Hematopoietic multipotent progenitor cell treated with erythropoietin and hydrocortisone succinate and interleukin-3 and kit ligand, for 8 days (in vitro differentiated cells): ENCODE results near the gene CAPN11.
"Not testable (repeated sequence)": the region's sequence is repeated elsewhere in the genome, so short reads cannot be mapped to it uniquely, and the experiment has no call there.

Source experiments
- DNase-seq: peaks from one replicate; pipeline ENCODE4 v3.0.0-alpha.2; 2015

CAPN11 gene

GRCh38 chr6:44157152-44157521, 1.5 kb upstream of the CAPN11 start:
- no peak for DNase-seq

- DNase-seq = no peak
Observed at GRCh38 chr6:44161997-44162338, 3.3 kb downstream of the CAPN11 start.

DNA sequence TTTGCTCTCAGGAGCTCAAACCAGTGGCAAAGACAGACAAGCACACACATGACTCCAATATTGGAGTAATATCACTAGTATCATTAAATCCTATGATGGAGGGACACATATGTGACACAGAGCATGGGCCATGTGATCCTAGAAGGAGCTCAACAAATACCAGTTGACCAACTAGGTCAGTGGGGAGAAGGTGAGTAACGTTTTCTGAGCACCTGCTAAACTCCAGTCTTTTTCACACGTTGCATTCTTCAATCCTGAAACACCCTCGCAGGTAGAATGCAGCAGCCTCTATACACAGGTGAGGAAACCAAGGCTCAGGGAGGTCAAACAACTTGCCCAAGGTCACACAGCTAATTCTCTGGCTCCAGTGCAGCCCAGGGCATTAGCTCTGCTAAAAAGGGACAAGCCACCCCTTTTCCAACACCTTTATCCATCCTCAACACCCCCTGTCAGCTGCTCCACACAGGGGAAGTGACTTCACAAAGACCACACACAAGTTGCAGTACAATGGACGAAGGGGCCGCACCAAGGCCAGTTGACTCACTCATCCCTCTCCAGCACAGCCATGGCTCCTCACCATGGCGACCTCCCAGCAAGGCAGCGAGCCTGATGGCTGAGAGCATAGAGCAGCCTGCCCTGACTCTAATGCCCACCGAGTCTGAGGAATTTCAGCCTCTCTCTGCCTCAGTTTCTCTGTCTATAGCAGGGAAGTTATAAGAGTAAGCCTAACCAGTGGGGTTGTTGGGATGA, 4.4 kb downstream of the CAPN11 start:
- no peak for DNase-seq

DNA sequence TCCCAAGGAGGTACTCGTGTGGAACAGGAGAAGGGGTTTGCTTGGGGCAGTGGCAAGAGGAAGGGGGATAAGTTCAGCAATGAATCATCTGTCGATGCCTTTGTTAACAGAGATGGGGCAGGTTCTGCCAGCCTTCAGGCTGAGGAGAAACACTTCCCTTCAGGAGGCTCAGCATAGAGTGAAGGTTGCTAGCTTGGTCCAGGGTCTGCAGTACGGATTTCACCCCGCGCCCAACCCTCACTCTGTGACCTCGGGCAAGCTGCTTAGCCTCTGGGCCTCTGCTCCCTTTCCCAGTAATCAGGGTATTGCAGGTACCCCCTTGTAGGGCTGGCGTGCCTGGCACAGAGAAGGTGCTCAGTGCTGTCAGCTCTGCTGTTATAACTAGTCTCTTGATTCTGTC, 7.5 kb downstream of the CAPN11 start:
- no peak for DNase-seq

DNA sequence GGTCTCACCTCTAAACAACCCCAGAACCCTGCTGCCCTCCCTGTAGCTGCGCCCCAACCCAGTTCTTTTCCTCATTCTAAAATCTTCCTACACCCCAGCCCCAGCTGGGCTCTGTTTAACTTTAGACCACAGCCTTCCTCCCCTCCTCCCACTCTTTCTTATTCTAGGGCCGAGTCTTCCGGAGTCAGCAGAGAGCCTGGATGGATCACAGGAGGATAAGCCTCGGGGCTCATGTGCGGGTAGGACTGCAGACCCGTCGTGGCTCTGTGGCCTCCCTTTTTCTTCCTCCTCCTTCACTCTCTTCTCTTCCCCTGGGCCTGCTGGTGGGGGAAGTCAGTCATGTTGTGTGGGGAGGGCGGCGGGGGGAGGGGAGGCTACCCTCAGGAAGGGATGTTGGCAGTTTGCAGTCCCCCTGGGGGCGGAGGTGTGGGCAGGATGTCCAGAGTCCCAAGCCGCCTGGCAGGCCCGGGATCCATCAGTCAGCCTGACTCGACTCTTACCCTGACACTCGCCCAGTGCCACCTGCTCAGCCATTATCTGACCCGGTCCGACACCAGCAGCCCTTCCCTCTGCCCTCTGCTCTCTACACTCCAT, 8.1 kb downstream of the CAPN11 start:
- DNase-seq = no peak

- no peak for DNase-seq
Observed at GRCh38 chr6:44167567-44167966, 8.9 kb downstream of the CAPN11 start.

DNA sequence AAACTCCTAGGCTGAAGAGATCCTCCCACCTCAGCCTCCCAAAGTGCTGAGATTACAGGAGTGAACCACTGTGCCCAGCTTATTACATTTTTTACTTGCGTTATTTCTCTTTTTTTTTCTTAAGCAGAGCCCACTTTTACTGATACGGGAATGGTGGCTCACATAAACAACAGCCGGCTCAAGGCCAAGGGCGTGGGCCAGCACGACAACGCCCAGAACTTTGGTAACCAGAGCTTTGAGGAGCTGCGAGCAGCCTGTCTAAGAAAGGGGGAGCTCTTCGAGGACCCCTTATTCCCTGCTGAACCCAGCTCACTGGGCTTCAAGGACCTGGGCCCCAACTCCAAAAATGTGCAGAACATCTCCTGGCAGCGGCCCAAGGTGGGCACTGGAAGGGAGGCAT, 10.5 kb downstream of the CAPN11 start:
- peak; percentile 25 for DNase-seq

DNA sequence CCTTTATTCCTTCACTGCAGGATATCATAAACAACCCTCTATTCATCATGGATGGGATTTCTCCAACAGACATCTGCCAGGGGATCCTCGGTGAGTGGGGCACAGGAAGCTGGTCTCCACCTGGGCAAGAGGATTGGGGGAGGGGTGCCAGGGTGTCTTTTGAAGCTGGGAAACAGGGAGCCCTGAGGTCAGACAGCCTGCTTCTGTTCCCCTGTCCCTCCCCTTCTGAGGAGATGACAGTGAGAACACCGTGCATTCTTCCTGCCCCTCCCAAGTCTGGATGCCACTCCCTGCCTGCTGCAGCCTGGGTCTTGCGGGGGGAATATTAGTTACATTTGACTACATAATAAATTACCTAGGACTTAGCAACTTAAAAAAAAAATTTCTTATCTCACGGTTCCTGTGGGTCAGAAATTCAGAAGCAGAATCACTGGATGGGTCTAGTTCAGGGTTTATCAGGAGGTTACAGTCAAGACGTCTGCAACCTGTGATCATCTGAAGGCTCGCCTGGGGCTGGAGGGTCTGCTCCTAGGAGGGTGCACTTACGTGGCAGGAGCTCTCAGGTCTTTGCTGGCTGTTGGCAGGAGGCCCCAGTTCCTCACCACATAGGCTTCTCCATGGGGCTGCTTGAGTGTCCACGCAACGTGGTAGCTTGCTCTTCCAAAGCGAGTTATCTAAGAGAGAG, 11.4 kb downstream of the CAPN11 start:
- DNase-seq = peak; percentile 46

- no peak for DNase-seq
Observed at GRCh38 chr6:44171899-44172546, 13.4 kb downstream of the CAPN11 start.

- peak; percentile 83 for DNase-seq
Observed at GRCh38 chr6:44172731-44173500, 14.3 kb downstream of the CAPN11 start.

DNA sequence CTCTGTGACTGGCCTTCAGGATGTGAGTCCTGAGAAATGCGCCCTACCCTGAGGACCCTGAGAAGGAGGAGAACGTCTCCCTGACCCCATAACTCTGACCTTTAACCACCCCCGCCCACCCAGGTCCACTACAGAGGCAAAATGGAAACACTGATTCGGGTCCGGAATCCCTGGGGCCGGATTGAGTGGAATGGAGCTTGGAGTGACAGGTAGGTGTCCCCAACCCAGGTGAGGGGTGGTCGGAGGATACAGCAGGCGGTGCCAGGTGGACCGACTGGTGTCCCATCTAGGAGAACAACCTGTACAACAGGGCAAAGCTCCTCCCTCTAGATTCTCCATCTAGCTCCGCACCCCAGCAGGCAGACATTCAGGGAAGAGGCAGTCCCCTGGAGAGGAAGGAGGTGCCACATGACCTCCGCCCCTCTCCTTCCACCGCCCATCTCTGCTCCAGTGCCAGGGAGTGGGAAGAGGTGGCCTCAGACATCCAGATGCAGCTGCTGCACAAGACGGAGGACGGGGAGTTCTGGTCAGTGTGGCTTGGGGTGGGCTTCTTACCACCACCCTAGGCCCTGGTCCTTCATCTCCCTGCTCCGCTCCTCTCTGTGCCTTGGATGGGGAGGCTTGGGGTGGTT, 17.6 kb downstream of the CAPN11 start:
- DNase-seq = no peak

- no peak for DNase-seq
Observed at GRCh38 chr6:44176762-44177509, 18.3 kb downstream of the CAPN11 start.

- DNase-seq = no peak
Observed at GRCh38 chr6:44177691-44178423, 19.2 kb downstream of the CAPN11 start.

- no peak for DNase-seq
Observed at GRCh38 chr6:44178424-44179071, 19.9 kb downstream of the CAPN11 start.

DNA sequence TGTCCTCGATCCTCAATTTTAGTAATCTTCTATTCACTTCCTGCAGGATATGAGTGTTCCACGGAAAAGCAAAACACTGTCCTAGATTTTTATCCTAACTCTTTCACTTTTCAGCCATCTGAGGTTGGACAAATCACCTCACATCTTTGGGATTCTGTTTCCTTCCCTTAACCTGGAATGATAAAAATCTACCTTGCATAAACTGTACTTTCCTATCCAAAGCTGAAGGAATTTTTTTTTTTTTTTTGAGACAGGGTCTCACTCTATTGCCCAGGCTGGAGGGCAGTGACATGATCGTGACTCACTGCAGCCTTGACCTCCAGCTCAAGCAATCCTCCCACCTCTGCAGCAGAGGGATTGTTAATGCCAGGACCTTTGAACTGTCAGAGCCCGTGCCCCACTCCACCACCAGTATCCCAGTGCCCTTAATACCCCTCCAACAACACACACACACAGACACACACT, 20.5 kb downstream of the CAPN11 start:
- no peak for DNase-seq

GRCh38 chr6:44179648-44180047, 21.0 kb downstream of the CAPN11 start:
- DNase-seq = no peak

DNA sequence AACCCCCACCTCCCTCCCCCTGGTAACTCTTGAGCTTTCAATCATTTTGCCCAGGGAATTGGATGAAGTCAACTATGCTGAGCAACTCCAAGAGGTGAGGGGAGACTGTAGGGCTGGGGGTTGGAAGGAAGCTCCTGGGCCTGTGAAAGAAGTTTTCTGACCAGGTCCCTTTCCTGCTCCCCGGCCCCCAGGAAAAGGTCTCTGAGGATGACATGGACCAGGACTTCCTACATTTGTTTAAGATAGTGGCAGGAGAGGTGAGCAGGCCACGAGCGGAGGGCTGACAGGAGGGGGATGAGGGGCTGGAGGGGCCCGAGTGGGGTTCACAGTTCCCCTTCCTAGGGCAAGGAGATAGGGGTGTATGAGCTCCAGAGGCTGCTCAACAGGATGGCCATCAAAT, 21.8 kb downstream of the CAPN11 start:
- no peak for DNase-seq

DNA sequence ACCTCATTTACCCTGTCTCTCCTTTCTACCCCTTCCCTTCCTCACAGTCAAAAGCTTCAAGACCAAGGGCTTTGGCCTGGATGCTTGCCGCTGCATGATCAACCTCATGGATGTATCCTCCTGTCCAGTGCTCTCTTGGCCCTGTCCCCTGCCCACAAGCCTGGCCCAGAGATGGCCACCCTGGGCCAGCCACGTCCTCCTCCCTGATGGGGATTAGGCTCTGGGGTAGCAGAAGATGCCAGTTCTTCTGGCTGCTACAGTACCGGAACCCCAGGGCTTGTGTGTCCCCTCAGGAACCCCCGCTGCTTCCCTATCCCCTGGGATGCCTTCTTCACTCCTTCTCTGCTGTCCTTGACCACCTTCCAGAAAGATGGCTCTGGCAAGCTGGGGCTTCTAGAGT, 22.3 kb downstream of the CAPN11 start:
- DNase-seq = no peak

DNA sequence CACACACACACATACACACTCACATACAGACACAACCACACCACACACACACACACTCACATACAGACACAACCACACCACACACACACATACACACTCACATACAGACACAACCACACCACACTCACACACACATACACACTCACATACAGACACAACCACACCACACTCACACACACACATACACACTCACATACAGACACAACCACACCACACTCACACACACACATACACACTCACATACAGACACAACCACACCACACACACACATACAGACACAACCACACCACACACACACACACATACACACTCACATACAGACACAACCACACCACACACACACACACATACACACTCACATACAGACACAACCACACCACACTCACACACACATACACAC, 23.2 kb downstream of the CAPN11 start:
- DNase-seq = not testable (repeated sequence)

- DNase-seq = no peak
Observed at GRCh38 chr6:44182911-44183390, 24.3 kb downstream of the CAPN11 start.
